ENCODE data around the gene PGAM2.

Gene PGAM2

DNA sequence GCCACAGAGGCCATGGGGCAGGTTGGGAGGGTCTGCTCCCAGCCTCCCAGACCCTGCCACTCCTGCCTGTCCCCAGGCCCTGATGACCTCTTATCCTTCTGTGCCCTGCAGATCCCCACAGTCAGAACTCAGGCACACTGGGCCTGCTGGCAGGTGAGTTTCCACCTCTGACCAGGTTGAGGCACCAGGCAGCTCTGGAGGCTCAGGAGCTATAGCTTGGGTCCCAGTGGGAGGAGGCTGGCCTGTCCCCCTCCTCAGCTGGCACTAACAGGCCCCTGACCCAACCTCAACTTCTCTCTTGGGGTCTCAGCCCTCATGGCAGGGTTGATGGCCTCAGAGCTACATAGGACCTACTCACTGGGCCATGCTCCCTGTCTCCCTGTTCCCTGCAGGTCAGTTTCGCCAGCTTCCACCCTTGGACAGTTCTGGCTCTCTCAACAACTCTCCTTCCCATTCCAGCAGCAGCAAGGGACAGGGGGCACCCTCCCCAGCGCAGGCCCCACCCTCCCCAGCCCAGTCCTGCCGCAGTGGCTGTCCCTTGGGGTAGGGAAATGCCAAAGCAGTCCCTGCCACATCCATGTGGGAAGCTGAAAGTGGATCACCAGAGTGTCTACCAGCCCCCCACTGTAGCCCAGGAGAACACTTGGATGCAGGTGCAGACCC lies 36.1 kb upstream of the PGAM2 start:
- peaks cover 6 to 24% of the 10 kb centered on the region in 2 donors for H3K27me3 ChIP-seq (ENCODE audit: control insufficient read depth in 1 of 2, insufficient read depth in 2 of 2, low read length in 2 of 2)
- no peak overlapping the region for H3K4me3 ChIP-seq (ENCODE audit: low read depth in 1 of 2, low read length in 2 of 2)
- no peaks in the 10 kb centered on the region for H3K4me1 ChIP-seq (ENCODE audit: insufficient read depth, low read length)
- no peaks in the 10 kb centered on the region for H3K36me3 ChIP-seq (ENCODE audit: insufficient read depth, low read length)
- H3K9ac ChIP-seq (ENCODE audit: low read length), result no peak overlapping the region
- no peak overlapping the region for H3K27ac ChIP-seq (ENCODE audit: low read depth, low read length)
- no peaks in the 10 kb centered on the region for H3K9me3 ChIP-seq (ENCODE audit: low read length)

GRCh38 chr7:44100458-44101302 lies 35.3 kb upstream of the PGAM2 start:
- peaks cover 3 to 24% of the 10 kb centered on the region in 2 donors for H3K27me3 ChIP-seq (ENCODE audit: control insufficient read depth in 1 of 2, insufficient read depth in 2 of 2, low read length in 2 of 2)
- no peak overlapping the region for H3K4me3 ChIP-seq (ENCODE audit: low read depth in 1 of 2, low read length in 2 of 2)
- no peak overlapping the region for H3K27ac ChIP-seq (ENCODE audit: low read depth, low read length)
- H3K9me3 ChIP-seq (ENCODE audit: low read length), result no peaks in the 10 kb centered on the region
- no peaks in the 10 kb centered on the region for H3K36me3 ChIP-seq (ENCODE audit: insufficient read depth, low read length)
- H3K9ac ChIP-seq (ENCODE audit: low read length), result no peak overlapping the region
- H3K4me1 ChIP-seq (ENCODE audit: insufficient read depth, low read length), result no peaks in the 10 kb centered on the region

GRCh38 chr7:44099669-44100068 lies 34.3 kb upstream of the PGAM2 start:
- H3K27ac ChIP-seq (ENCODE audit: low read depth, low read length), result no peak overlapping the region
- no peaks in the 10 kb centered on the region for H3K9me3 ChIP-seq (ENCODE audit: low read length)
- no peaks in the 10 kb centered on the region for H3K36me3 ChIP-seq (ENCODE audit: insufficient read depth, low read length)
- H3K4me1 ChIP-seq (ENCODE audit: insufficient read depth, low read length), result peaks cover 6% of the 10 kb centered on the region
- H3K9ac ChIP-seq (ENCODE audit: low read length), result no peak overlapping the region
- peaks cover 0 to 14% of the 10 kb centered on the region in 2 donors for H3K27me3 ChIP-seq (ENCODE audit: control insufficient read depth in 1 of 2, insufficient read depth in 2 of 2, low read length in 2 of 2)
- no peak overlapping the region for H3K4me3 ChIP-seq (ENCODE audit: low read depth in 1 of 2, low read length in 2 of 2)

DNA sequence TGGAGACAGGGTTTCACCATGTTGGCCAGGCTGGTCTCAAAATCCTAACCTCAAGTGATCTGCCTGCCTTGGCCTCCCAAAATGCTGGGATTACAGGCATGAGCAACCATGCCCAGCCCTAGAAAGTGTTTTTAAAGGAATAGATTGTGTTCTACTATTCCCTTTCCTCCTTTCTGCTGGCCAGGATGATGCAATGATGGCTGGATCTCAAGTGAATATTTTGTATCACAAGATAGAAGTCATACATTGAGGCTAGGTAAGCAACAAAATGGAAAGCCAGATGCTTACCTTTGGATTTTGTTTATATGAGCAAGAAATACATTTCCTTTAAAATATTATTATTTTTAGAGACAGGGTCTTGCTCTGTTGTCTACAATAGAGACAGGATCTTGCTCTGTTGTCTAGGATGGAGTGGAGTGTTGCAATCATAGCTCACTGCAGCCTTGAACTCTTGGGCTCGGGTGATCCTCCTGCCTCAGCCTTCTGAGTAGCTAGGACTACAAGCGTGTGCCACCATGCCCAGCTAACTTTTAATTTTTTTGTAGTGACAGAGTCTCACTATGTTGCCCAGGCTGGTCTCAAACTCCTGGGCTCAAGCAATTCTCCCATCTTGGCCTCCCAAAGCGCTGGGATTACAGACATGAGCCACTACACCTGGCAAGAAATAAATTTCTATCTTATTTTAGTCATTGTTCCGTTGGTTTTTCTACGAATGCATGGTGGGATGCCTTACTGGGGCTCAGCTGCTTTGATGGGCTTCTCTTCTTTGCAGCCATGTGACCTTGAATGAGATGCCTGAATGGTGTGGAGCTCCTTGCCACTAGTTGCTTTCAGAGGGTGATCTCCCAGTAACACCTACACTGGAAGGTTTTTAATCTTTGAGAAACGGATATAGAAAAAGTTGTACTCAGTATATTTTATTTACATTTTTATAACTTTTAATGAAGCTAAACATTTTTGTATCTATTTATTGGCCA lies 33.0 kb upstream of the PGAM2 start:
- H3K9me3 ChIP-seq (ENCODE audit: low read length), result no peaks in the 10 kb centered on the region
- H3K27me3 ChIP-seq (ENCODE audit: control insufficient read depth in 1 of 2, insufficient read depth in 2 of 2, low read length in 2 of 2), result peaks cover 0 to 4% of the 10 kb centered on the region in 2 donors
- no peak overlapping the region for H3K4me3 ChIP-seq (ENCODE audit: low read depth in 1 of 2, low read length in 2 of 2)
- no peaks in the 10 kb centered on the region for H3K36me3 ChIP-seq (ENCODE audit: insufficient read depth, low read length)
- H3K9ac ChIP-seq (ENCODE audit: low read length), result no peak overlapping the region
- peaks cover 6% of the 10 kb centered on the region for H3K4me1 ChIP-seq (ENCODE audit: insufficient read depth, low read length)
- H3K27ac ChIP-seq (ENCODE audit: low read depth, low read length), result no peak overlapping the region

DNA sequence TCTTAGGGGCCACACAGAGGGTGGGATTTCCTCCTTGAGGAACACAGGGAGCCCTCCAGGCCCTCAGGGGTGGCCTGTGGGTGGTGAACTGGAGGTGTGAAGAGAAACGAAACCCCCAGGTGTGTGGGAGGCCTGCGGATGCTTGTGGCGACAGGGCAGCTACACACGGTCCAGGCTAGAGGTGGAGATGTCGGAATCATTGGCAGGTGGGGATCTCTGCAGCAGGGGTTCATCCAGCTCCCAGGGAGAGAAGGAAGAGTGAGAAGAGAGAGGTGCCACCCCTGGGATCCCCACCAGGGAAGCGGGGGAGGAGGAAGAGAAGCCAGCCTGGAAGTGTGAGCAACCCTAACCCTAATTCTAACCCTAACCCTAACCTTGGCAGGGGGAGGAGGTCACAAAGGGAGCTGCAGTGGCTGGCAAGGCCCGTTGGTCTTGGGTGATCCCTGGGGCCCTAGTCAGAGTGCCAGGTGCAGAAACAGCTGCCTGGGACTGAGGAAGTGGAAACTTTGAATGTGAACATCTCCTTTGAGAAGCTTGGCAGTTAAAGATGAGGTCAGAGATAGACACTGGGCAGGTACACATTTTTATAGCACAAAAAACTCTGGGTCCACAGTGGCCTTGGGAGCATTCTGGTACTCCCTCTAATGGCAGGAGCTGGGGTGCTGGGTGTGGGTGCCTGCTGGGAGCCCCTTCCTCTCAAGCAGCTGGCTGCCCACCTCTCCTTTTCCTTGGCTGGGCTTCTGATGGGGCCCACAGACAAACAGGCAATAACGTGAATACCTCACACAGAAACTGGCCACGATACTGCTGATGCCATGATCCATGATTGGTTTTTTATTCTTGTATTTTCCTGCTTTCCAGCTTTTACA lies 31.9 kb upstream of the PGAM2 start:
- no peaks in the 10 kb centered on the region for H3K27me3 ChIP-seq (ENCODE audit: control insufficient read depth in 1 of 2, insufficient read depth in 2 of 2, low read length in 2 of 2)
- H3K9me3 ChIP-seq (ENCODE audit: low read length), result no peaks in the 10 kb centered on the region
- H3K27ac ChIP-seq (ENCODE audit: low read depth, low read length), result no peak overlapping the region
- no peak overlapping the region for H3K4me3 ChIP-seq (ENCODE audit: low read depth in 1 of 2, low read length in 2 of 2)
- H3K36me3 ChIP-seq (ENCODE audit: insufficient read depth, low read length), result no peaks in the 10 kb centered on the region
- H3K4me1 ChIP-seq (ENCODE audit: insufficient read depth, low read length), result peaks cover 6% of the 10 kb centered on the region
- no peak overlapping the region for H3K9ac ChIP-seq (ENCODE audit: low read length)

DNA sequence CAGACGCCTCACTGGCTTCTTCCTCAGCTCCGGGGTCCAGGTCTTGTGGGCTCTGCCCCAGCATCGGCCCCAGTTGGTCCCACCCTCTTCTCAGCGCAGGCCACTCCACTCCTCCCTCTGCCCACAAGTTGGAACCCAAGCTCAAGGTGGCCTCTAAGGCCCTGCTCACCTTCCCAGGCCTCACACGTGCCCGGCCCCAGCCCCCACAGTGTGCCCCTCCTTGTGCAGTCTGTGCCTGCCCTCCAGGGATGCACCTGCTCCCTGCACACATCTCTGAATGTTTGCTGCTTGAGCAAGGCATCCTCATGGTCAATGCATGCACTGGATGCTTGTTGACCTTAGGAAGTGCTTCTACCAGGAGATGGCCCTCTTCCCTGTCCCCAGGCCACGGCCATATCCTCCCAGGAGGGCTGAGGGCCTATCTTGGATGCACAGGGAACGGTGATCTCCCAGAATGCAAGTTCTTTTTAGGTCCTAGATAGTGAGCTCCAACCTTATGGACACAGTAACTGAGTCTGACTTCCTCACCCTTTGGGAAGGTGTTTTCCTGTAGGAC lies 31.0 kb upstream of the PGAM2 start:
- Histone ChIP-seq H3K4me3 (ENCODE audit: low read depth in 1 of 2, low read length in 2 of 2) (no peak overlapping the region), H3K9me3 (ENCODE audit: low read length) (no peaks in the 10 kb centered on the region), H3K27ac (ENCODE audit: low read depth, low read length) (no peak overlapping the region), H3K9ac (ENCODE audit: low read length) (no peak overlapping the region), H3K36me3 (ENCODE audit: insufficient read depth, low read length) (no peaks in the 10 kb centered on the region), H3K27me3 (ENCODE audit: control insufficient read depth in 1 of 2, insufficient read depth in 2 of 2, low read length in 2 of 2) (no peaks in the 10 kb centered on the region), H3K4me1 (ENCODE audit: insufficient read depth, low read length) (peaks cover 6% of the 10 kb centered on the region)

DNA sequence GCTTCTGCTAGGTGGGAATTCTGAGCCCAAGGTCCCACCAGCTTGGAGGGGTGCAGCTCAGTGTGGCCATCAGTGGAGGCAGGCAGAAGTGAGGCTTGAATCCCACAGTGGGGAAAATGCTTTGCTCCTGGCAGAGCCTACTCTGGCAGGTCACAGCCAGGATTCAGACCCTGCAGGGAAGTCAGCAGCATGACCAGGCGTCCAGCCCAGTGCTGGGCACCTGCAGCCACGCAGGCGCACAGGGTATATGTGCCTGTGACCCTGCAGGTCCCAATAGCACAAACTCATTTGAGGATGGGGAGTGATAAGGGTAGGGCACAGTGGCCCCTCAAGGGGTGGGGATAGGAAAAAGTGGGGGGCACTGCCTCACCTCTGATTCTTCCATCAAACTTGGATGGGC lies 30.4 kb upstream of the PGAM2 start:
- Histone ChIP-seq H3K27me3 (ENCODE audit: control insufficient read depth in 1 of 2, insufficient read depth in 2 of 2, low read length in 2 of 2) (no peaks in the 10 kb centered on the region), H3K27ac (ENCODE audit: low read depth, low read length) (no peak overlapping the region), H3K9ac (ENCODE audit: low read length) (no peak overlapping the region), H3K36me3 (ENCODE audit: insufficient read depth, low read length) (no peaks in the 10 kb centered on the region), H3K9me3 (ENCODE audit: low read length) (no peaks in the 10 kb centered on the region), H3K4me1 (ENCODE audit: insufficient read depth, low read length) (peaks cover 6% of the 10 kb centered on the region), H3K4me3 (ENCODE audit: low read depth in 1 of 2, low read length in 2 of 2) (no peak overlapping the region)

DNA sequence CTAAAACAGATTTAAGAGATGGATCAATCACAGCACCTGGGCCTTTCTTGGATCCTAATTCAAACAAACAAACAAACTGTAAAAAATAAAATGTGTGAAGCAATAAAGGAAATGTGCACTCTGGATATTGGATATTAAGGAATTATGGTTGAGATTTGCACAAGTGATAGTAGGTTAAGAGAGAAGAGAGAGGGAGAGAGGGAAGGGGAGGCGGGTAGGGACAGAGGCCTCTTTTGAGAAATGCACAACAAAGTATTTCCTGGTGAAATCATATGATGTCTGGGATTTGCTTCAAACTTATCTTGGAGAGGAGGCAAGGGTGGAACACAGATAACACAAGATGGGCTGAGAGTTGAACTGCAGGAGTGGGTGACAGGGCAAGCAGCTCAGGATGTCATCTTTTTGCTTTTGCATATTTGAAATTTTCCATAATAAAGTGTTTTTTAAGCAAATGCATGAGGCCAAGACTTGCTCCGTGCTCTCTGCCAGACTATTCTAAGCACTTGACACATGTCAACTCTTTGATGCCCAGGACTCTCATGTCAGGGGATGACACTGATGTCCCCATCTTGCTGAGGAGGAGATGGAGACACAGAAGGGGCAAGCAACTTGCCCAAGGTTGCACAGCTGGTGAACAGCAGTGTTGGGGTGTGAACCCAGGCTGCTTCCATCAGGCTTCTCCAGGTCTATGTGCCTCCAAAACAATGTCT lies 29.7 kb upstream of the PGAM2 start:
- Histone ChIP-seq H3K4me3 (ENCODE audit: low read depth in 1 of 2, low read length in 2 of 2) (no peak overlapping the region), H3K36me3 (ENCODE audit: insufficient read depth, low read length) (no peaks in the 10 kb centered on the region), H3K27ac (ENCODE audit: low read depth, low read length) (no peak overlapping the region), H3K4me1 (ENCODE audit: insufficient read depth, low read length) (peaks cover 6% of the 10 kb centered on the region), H3K27me3 (ENCODE audit: control insufficient read depth in 1 of 2, insufficient read depth in 2 of 2, low read length in 2 of 2) (no peaks in the 10 kb centered on the region), H3K9ac (ENCODE audit: low read length) (no peak overlapping the region), H3K9me3 (ENCODE audit: low read length) (no peaks in the 10 kb centered on the region)

- H3K9ac ChIP-seq (ENCODE audit: low read length), result no peak overlapping the region
- no peak overlapping the region for H3K27ac ChIP-seq (ENCODE audit: low read depth, low read length)
- no peak overlapping the region for H3K4me3 ChIP-seq (ENCODE audit: low read depth in 1 of 2, low read length in 2 of 2)
- no peaks in the 10 kb centered on the region for H3K27me3 ChIP-seq (ENCODE audit: control insufficient read depth in 1 of 2, insufficient read depth in 2 of 2, low read length in 2 of 2)
- no peaks in the 10 kb centered on the region for H3K36me3 ChIP-seq (ENCODE audit: insufficient read depth, low read length)
- peaks cover 6% of the 10 kb centered on the region for H3K4me1 ChIP-seq (ENCODE audit: insufficient read depth, low read length)
- no peaks in the 10 kb centered on the region for H3K9me3 ChIP-seq (ENCODE audit: low read length)
Measured at GRCh38 chr7:44094365-44094764, 29.0 kb upstream of the PGAM2 start.

- Histone ChIP-seq H3K4me1 (ENCODE audit: insufficient read depth, low read length) (peaks cover 6% of the 10 kb centered on the region), H3K27ac (ENCODE audit: low read depth, low read length) (no peak overlapping the region)
Measured at GRCh38 chr7:44093102-44093641, 27.8 kb upstream of the PGAM2 start.

More at GRCh38 chr7:44093102-44093641, 27.8 kb upstream of the PGAM2 start:
- Histone ChIP-seq H3K36me3 (ENCODE audit: insufficient read depth, low read length) (no peaks in the 10 kb centered on the region), H3K9me3 (ENCODE audit: low read length) (no peaks in the 10 kb centered on the region), H3K27me3 (ENCODE audit: control insufficient read depth in 1 of 2, insufficient read depth in 2 of 2, low read length in 2 of 2) (no peaks in the 10 kb centered on the region), H3K9ac (ENCODE audit: low read length) (no peak overlapping the region), H3K4me3 (ENCODE audit: low read depth in 1 of 2, low read length in 2 of 2) (no peak overlapping the region)

Measured in muscle layer of colon (tissue), 2 donors.